Neuronal stem cell (in vitro differentiated cells): ENCODE data around the gene MYH3.

Experiments
- DNase-seq: peaks from one replicate; pipeline ENCODE4 v3.0.0-alpha.2; 2013; ENCODE audit warnings: low spot score
- H2AFZ ChIP-seq: one replicate; pipeline ENCODE4 v1.6.1; 2013; ENCODE audit warnings: mild to moderate bottlenecking, low read length, inconsistent platforms
- H2AK5ac ChIP-seq: 2 replicates; pipeline ENCODE4 v1.6.1; 2013; ENCODE audit warnings: low read depth, mild to moderate bottlenecking, inconsistent platforms, low read length, moderate library complexity, mixed read lengths
- H2BK120ac ChIP-seq: 2 replicates; pipeline ENCODE4 v1.6.1; 2013; ENCODE audit warnings: low read depth, mild to moderate bottlenecking, inconsistent platforms, low read length, moderate library complexity, mixed read lengths
- H2BK12ac ChIP-seq: one replicate; pipeline ENCODE4 v1.6.1; 2013; ENCODE audit warnings: low read length, inconsistent platforms
- H2BK15ac ChIP-seq: 2 replicates; pipeline ENCODE4 v1.6.1; 2013; ENCODE audit warnings: mild to moderate bottlenecking, low read length, inconsistent platforms, mixed read lengths
- H2BK5ac ChIP-seq: one replicate; pipeline ENCODE4 v1.6.1; 2013; ENCODE audit warnings: inconsistent platforms, mild to moderate bottlenecking, low read length, moderate library complexity
- H3K14ac ChIP-seq: one replicate; pipeline ENCODE4 v1.6.1; 2013; ENCODE audit warnings: low read length, inconsistent platforms
- H3K18ac ChIP-seq: 2 replicates; pipeline ENCODE4 v1.6.1; 2013; ENCODE audit warnings: low read length, inconsistent platforms
- H3K23ac ChIP-seq: 2 replicates; pipeline ENCODE4 v1.6.1; 2013; ENCODE audit warnings: low read depth, mild to moderate bottlenecking, mixed read lengths, low read length, inconsistent platforms; ENCODE audit not compliant: poor library complexity
- H3K27ac ChIP-seq: replicated peaks from 3 replicates; pipeline ENCODE4 v1.5.1; 2013; ENCODE audit warnings: low read length, inconsistent platforms
- H3K27me3 ChIP-seq, 3 experiments: 2 replicates each; pipeline ENCODE4 v1.6.1; 2013; ENCODE audit warnings: low read length in 3 of 3, mild to moderate bottlenecking in 2 of 3, inconsistent platforms in 1 of 3, low read depth in 1 of 3, mixed read lengths in 1 of 3, moderate library complexity in 1 of 3; ENCODE audit not compliant: control insufficient read depth in 3 of 3, insufficient read depth in 3 of 3
- H3K36me3 ChIP-seq, 2 donors: replicated peaks in 1 of 2; 2 replicates each; pipeline ENCODE4 v1.6.1; 2013; ENCODE audit warnings: low read length in 2 of 2; ENCODE audit not compliant: control insufficient read depth in 2 of 2, insufficient read depth in 2 of 2
- H3K4ac ChIP-seq: 2 replicates; pipeline ENCODE4 v1.6.1; 2013; ENCODE audit warnings: inconsistent platforms, mild to moderate bottlenecking, low read length, moderate library complexity
- H3K4me1 ChIP-seq, 2 donors: 1 replicate in 1 of 2; 2 replicates in 1 of 2; pipeline ENCODE4 v1.6.1; 2013; ENCODE audit warnings: low read length in 2 of 2, low read depth in 1 of 2; ENCODE audit not compliant: control insufficient read depth in 2 of 2, insufficient read depth in 1 of 2
- H3K4me2 ChIP-seq: one replicate; pipeline ENCODE4 v1.6.1; 2013; ENCODE audit warnings: mild to moderate bottlenecking, low read length, inconsistent platforms; ENCODE audit not compliant: insufficient read depth, poor library complexity, severe bottlenecking
- H3K4me3 ChIP-seq, 2 donors: 2 replicates each; pipeline ENCODE4 v1.5.1; 2013; ENCODE audit warnings: low read length in 2 of 2, mild to moderate bottlenecking in 2 of 2, inconsistent platforms in 1 of 2, moderate library complexity in 1 of 2
- H3K79me1 ChIP-seq: one replicate; pipeline ENCODE4 v1.6.1; 2013; ENCODE audit warnings: low read depth, mild to moderate bottlenecking, inconsistent platforms, low read length, moderate library complexity
- H3K9ac ChIP-seq: one replicate; pipeline ENCODE4 v1.6.1; 2013; ENCODE audit warnings: mild to moderate bottlenecking, low read depth, low read length, inconsistent platforms; ENCODE audit not compliant: poor library complexity
- H3K9me3 ChIP-seq, 2 donors: replicated peaks in 1 of 2; 2 replicates each; pipeline versions ENCODE3 to v1.6.1; 2013; ENCODE audit warnings: low read length in 2 of 2, mild to moderate bottlenecking in 2 of 2, inconsistent platforms in 1 of 2, low read depth in 1 of 2, mixed read lengths in 1 of 2, moderate library complexity in 1 of 2; ENCODE audit not compliant: control insufficient read depth in 2 of 2, insufficient read depth in 1 of 2
- H4K8ac ChIP-seq: one replicate; pipeline ENCODE4 v1.6.1; 2013; ENCODE audit warnings: low read depth, mild to moderate bottlenecking, inconsistent platforms, low read length, moderate library complexity
- H4K91ac ChIP-seq: one replicate; pipeline ENCODE4 v1.6.1; 2013; ENCODE audit warnings: low read length, low read depth, mild to moderate bottlenecking, inconsistent platforms; ENCODE audit not compliant: poor library complexity
- WGBS, 2 donors: extraction: QIAGEN DNeasy Blood & Tissue Kit; methylation state at CpG; one replicate each; pipeline ENCODE4 v1.1.7; 2013; ENCODE audit warnings: missing lambda C conversion rate in 2 of 2, mixed read lengths in 1 of 2; ENCODE audit not compliant: insufficient read length in 2 of 2, insufficient replicate concordance in 1 of 2; ENCODE audit errors: extremely low coverage in 2 of 2; 5-methylcytosine and 5-hydroxymethylcytosine counted together

The MYH3 gene

DNA sequence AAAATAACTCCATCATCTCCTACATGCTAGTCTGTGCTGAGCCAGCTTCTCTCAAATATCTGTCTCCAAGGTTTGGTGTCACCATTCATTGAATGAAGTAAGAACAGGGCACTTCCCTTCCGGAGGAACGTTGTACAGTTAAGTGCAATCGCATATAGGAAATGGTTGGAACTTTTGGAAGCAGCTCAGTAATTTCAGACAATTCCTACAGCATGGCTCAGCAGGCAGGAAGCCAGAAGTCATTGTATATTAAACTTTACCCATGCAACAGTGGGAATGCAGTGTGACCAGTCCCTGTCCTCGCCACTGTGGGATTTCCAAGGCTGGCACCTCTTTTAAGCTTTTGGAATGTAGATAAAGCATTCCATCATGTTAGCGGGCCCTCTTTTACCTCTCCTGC lies 56.5 kb downstream of the MYH3 start:
- no peak overlapping the region for H3K23ac ChIP-seq
- no peak overlapping the region for H2BK15ac ChIP-seq
- H3K9me3 ChIP-seq = no peaks in the 10 kb centered on the region
- no peak overlapping the region for H3K14ac ChIP-seq
- no peak overlapping the region for H2AFZ ChIP-seq
- DNase-seq = no peak
- no peaks in the 10 kb centered on the region for H3K36me3 ChIP-seq
- H3K4me2 ChIP-seq = no peak overlapping the region
- no peak overlapping the region for H3K4me3 ChIP-seq
- H2BK120ac ChIP-seq = no peak overlapping the region
- H3K4me1 ChIP-seq = no peaks in the 10 kb centered on the region
- no peak overlapping the region for H3K4ac ChIP-seq
- H2BK5ac ChIP-seq = no peak overlapping the region
- H4K8ac ChIP-seq = no peak overlapping the region
- H3K9ac ChIP-seq = no peak overlapping the region
- WGBS, 2 donors = no CpG with 5 or more reads among the region's 5 CpGs
- H3K27me3 ChIP-seq = no peaks in the 10 kb centered on the region
- no peak overlapping the region for H2AK5ac ChIP-seq
- H3K79me1 ChIP-seq = no peaks in the 10 kb centered on the region
- H2BK12ac ChIP-seq = no peak overlapping the region
- H3K18ac ChIP-seq = no peak overlapping the region
- H4K91ac ChIP-seq = no peak overlapping the region
- H3K27ac ChIP-seq = no peak overlapping the region

GRCh38 chr17:10598621-10599020 lies 58.5 kb downstream of the MYH3 start:
- H3K4ac ChIP-seq = no peak overlapping the region
- no peak overlapping the region for H3K4me3 ChIP-seq
- no peak overlapping the region for H2BK15ac ChIP-seq
- H4K91ac ChIP-seq = no peak overlapping the region
- no peak overlapping the region for H2BK120ac ChIP-seq
- no peak overlapping the region for H3K14ac ChIP-seq
- no peaks in the 10 kb centered on the region for H3K4me1 ChIP-seq
- H3K23ac ChIP-seq = no peak overlapping the region
- H3K9ac ChIP-seq = no peak overlapping the region
- no peak overlapping the region for H2AFZ ChIP-seq
- H2BK12ac ChIP-seq = no peak overlapping the region
- DNase-seq = no peak
- no peak overlapping the region for H2BK5ac ChIP-seq
- no peak overlapping the region for H3K18ac ChIP-seq
- H3K27me3 ChIP-seq = no peaks in the 10 kb centered on the region
- no peaks in the 10 kb centered on the region for H3K79me1 ChIP-seq
- WGBS, 2 donors = no CpG with 5 or more reads among the region's 2 CpGs
- H3K9me3 ChIP-seq = no peaks in the 10 kb centered on the region
- H2AK5ac ChIP-seq = no peak overlapping the region
- H3K36me3 ChIP-seq = no peaks in the 10 kb centered on the region
- no peak overlapping the region for H4K8ac ChIP-seq
- no peak overlapping the region for H3K4me2 ChIP-seq
- no peak overlapping the region for H3K27ac ChIP-seq

- no peak overlapping the region for H3K9ac ChIP-seq
- no peak overlapping the region for H2BK12ac ChIP-seq
- no peak overlapping the region for H3K4me3 ChIP-seq
- H3K4me2 ChIP-seq = no peak overlapping the region
- no peak overlapping the region for H2BK15ac ChIP-seq
- no peak overlapping the region for H4K91ac ChIP-seq
- no peaks in the 10 kb centered on the region for H3K36me3 ChIP-seq
- no peaks in the 10 kb centered on the region for H3K9me3 ChIP-seq
- no peak overlapping the region for H3K23ac ChIP-seq
- H2AK5ac ChIP-seq = no peak overlapping the region
- no peak overlapping the region for H3K14ac ChIP-seq
- no peak overlapping the region for H3K4ac ChIP-seq
- H2BK5ac ChIP-seq = no peak overlapping the region
- H3K4me1 ChIP-seq = no peaks in the 10 kb centered on the region
- H3K27me3 ChIP-seq = peaks cover 0 to 7% (median 0%) of the 10 kb centered on the region in 3 experiments
- no peak for DNase-seq
- no CpG with 5 or more reads among the region's 8 CpGs for WGBS, 2 donors
- no peak overlapping the region for H4K8ac ChIP-seq
- H3K79me1 ChIP-seq = no peaks in the 10 kb centered on the region
- no peak overlapping the region for H3K18ac ChIP-seq
- no peak overlapping the region for H2BK120ac ChIP-seq
- H3K27ac ChIP-seq = no peak overlapping the region
- H2AFZ ChIP-seq = no peak overlapping the region
Observed at GRCh38 chr17:10589553-10590145, 67.5 kb downstream of the MYH3 start.

GRCh38 chr17:10585529-10585928 lies 71.6 kb downstream of the MYH3 start:
- H3K79me1 ChIP-seq = no peaks in the 10 kb centered on the region
- no peak overlapping the region for H2AK5ac ChIP-seq
- no peak overlapping the region for H3K14ac ChIP-seq
- no peak overlapping the region for H4K8ac ChIP-seq
- no peaks in the 10 kb centered on the region for H3K4me1 ChIP-seq
- H2AFZ ChIP-seq = no peak overlapping the region
- H3K4me3 ChIP-seq = no peak overlapping the region
- no peak overlapping the region for H4K91ac ChIP-seq
- no peak overlapping the region for H3K23ac ChIP-seq
- no peak for DNase-seq
- peaks cover 0 to 7% (median 0%) of the 10 kb centered on the region in 3 experiments for H3K27me3 ChIP-seq
- no peak overlapping the region for H3K27ac ChIP-seq
- H3K18ac ChIP-seq = no peak overlapping the region
- no peak overlapping the region for H2BK12ac ChIP-seq
- no peak overlapping the region for H2BK15ac ChIP-seq
- H3K4me2 ChIP-seq = no peak overlapping the region
- H3K36me3 ChIP-seq = no peaks in the 10 kb centered on the region
- WGBS, 2 donors = no CpG with 5 or more reads among the region's 9 CpGs
- no peak overlapping the region for H2BK5ac ChIP-seq
- no peak overlapping the region for H3K9ac ChIP-seq
- H3K9me3 ChIP-seq = no peaks in the 10 kb centered on the region
- H3K4ac ChIP-seq = no peak overlapping the region
- no peak overlapping the region for H2BK120ac ChIP-seq
